GM12873 (cell line): ENCODE data around the gene TADA3.

ENCODE experiments used
- CTCF ChIP-seq: IDR thresholded peaks from 2 replicates; pipeline ENCODE4 v1.5.1; 2012; ENCODE audit warnings: low read depth, mild to moderate bottlenecking, moderate library complexity, low read length, control low read depth; ENCODE audit not compliant: insufficient read depth; ENCODE audit errors: missing control alignments

TADA3 gene

GRCh38 chr3:9768141-9768775, 24.0 kb downstream of the TADA3 start:
- TF ChIP-seq CTCF = no peak

GRCh38 chr3:9767418-9767817, 24.9 kb downstream of the TADA3 start:
- TF ChIP-seq CTCF = no peak

- TF ChIP-seq CTCF = no peak
These were observed 26.4 kb downstream of the TADA3 start for GRCh38 chr3:9765865-9766264.

- TF ChIP-seq CTCF = no peak
These were observed 29.4 kb downstream of the TADA3 start for GRCh38 chr3:9762871-9763270.

- TF ChIP-seq CTCF = no peak
These were observed 30.4 kb downstream of the TADA3 start for GRCh38 chr3:9761919-9762318.

- TF ChIP-seq CTCF = no peak
These were observed 31.3 kb downstream of the TADA3 start for GRCh38 chr3:9760779-9761505.

- no peak for TF ChIP-seq CTCF
These were observed 34.8 kb downstream of the TADA3 start for GRCh38 chr3:9757427-9757826.
